ENCODE results near the gene GPRC5A. TPM values are rescaled to one million over a fixed set of nuclear protein-coding genes. Genes with fewer than 3 reads are reported as not detected.
"Not testable (repeated sequence)": the region's sequence is repeated elsewhere in the genome, so short reads cannot be mapped to it uniquely, and the experiment has no call there.

The GPRC5A gene
- total and polyA plus RNA-seq, 3 donors from 2014 or later = 1.9 to 2.8 (median 2.7) TPM

DNA sequence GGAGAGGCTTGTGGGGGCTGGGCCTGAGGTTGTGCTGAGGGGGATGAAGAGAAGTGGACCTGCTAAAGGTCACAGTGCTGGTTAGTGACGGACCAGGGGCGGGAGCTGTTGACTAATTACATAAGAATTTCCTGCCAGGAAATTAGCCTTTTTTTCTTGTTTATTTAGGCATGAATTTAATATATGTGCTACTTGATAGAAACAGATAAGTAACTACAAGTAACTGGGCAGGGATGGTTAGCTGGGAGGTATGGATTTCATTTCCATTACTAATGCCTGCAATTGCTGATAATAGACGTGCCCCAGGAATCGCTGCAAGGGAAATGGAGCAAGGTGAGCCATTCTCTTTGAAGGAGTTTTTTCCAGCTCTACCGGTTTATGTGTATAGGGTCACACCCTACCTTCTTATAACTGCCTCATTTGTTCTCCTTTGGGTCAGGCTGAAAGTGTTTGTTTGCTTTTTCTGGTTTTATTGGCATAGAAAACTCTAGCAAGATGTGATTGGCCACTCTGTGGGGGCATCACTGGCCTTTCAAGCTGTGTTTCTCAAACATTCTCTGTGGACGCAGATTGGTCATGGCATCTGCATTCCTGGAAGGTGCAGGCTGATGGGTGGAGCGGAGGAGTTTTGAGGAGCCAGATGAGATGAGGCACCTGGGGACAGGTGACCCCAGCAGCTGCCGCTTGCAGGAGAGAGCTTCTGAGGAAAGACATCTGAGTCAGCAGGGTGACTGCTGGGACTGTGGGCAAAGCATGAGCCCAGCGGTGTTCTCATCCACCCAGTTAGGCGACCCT, 19.0 kb upstream of the GPRC5A start:
- Histone ChIP-seq H3K4me3 (no peak overlapping the region), H3K9me3 (no peaks in the 10 kb centered on the region), H3K27ac (no peak overlapping the region), H3K36me3 (ENCODE audit: low read depth, missing control alignments) (no peaks in the 10 kb centered on the region), H3K4me1 (no peaks in the 10 kb centered on the region), H3K27me3 (no peaks in the 10 kb centered on the region)
- DNase-seq = no peak
- intact Hi-C loops (cut with DNase I; ENCODE audit: low total_unique reads) = no loop called here
- TF ChIP-seq POLR2A (IDR thresholded peaks at IDR 0.05) = no peak
- TF ChIP-seq, protein P1, sequence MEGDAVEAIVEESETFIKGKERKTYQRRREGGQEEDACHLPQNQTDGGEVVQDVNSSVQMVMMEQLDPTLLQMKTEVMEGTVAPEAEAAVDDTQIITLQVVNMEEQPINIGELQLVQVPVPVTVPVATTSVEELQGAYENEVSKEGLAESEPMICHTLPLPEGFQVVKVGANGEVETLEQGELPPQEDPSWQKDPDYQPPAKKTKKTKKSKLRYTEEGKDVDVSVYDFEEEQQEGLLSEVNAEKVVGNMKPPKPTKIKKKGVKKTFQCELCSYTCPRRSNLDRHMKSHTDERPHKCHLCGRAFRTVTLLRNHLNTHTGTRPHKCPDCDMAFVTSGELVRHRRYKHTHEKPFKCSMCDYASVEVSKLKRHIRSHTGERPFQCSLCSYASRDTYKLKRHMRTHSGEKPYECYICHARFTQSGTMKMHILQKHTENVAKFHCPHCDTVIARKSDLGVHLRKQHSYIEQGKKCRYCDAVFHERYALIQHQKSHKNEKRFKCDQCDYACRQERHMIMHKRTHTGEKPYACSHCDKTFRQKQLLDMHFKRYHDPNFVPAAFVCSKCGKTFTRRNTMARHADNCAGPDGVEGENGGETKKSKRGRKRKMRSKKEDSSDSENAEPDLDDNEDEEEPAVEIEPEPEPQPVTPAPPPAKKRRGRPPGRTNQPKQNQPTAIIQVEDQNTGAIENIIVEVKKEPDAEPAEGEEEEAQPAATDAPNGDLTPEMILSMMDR (IDR thresholded peaks at IDR 0.05) = no peak
- 86 to 89% methylated on average over 10 of the region's 10 CpGs for WGBS, 2 donors

DNA sequence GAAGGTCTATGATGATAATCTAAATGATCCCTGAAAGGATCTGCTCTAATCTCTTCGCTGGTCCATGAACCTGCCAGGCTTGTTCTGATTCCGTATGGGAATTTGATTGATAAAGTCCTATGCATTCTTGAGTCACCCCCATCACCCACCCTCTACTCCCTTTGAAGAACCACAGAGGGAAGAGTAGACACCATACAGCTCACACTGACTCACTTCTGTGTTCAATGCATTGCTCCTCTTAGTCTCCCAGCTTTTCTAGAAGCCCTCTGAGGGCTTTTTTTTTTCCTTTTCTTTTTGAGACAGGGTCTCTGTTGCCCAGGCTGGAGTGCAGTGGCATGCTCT, 18.5 kb upstream of the GPRC5A start:
- no peak overlapping the region for H3K4me3 ChIP-seq
- H3K4me1 ChIP-seq = no peaks in the 10 kb centered on the region
- no peak overlapping the region for H3K27ac ChIP-seq
- intact Hi-C loops (cut with DNase I; ENCODE audit: low total_unique reads) = no loop called here
- no peaks in the 10 kb centered on the region for H3K27me3 ChIP-seq
- 84 to 92% methylated on average over 2 of the region's 2 CpGs for WGBS, 2 donors
- TF ChIP-seq POLR2A (IDR thresholded peaks at IDR 0.05) = no peak
- TF ChIP-seq, protein P1 (IDR thresholded peaks at IDR 0.05) = no peak
- H3K9me3 ChIP-seq = no peaks in the 10 kb centered on the region
- H3K36me3 ChIP-seq (ENCODE audit: low read depth, missing control alignments) = no peaks in the 10 kb centered on the region
- no peak for DNase-seq

DNA sequence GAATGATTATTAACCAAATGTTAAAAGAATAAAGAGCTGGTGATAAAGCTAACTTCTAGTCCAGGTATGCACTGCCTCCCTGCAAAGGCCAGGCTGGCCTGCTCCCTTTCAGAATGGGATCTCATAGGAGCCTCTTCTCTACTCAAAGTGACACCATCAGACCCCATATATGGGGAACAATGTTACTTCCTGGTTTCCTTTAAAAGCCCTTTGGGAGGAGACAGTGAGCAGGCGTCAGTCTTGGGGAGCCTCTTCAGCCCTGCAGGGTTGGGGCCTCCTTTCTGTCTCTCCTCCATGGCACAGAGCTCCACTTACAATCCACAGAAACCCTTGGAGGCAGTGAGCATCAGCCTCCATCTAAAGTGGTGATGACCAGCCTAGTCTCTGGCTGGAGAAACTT, 17.3 kb upstream of the GPRC5A start:
- no peaks in the 10 kb centered on the region for H3K27me3 ChIP-seq
- DNase-seq = no peak
- H3K27ac ChIP-seq = no peak overlapping the region
- intact Hi-C loops (cut with DNase I; ENCODE audit: low total_unique reads) = no loop called here
- TF ChIP-seq, protein P1 (IDR thresholded peaks at IDR 0.05) = no peak
- TF ChIP-seq POLR2A (IDR thresholded peaks at IDR 0.05) = no peak
- no peaks in the 10 kb centered on the region for H3K4me1 ChIP-seq
- H3K36me3 ChIP-seq (ENCODE audit: low read depth, missing control alignments) = no peaks in the 10 kb centered on the region
- H3K9me3 ChIP-seq = no peaks in the 10 kb centered on the region
- WGBS, 2 donors = 57 to 82% methylated on average over 1 of the region's 1 CpG
- no peak overlapping the region for H3K4me3 ChIP-seq

DNA sequence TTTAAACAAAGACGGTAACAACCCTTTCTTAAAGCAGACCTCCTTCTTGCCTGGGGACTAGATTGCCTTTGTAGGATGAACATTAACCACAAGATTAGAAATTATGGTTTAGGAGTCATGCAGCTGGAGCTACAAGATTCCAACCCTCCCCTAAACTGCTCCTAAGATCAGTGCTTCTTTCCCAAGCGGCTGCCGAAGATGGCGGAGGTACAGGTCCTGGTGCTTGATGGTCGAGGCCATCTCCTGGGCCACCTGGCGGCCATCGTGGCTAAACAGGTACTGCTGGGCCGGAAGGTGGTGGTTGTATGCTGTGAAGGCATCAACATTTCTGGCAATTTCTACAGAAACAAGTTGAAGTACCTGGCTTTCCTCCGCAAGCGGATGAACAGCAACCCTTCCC, 16.1 kb upstream of the GPRC5A start:
- WGBS, 2 donors = 90 to 98% methylated on average over 8 to 10 of the region's 10 CpGs
- intact Hi-C loops (cut with DNase I; ENCODE audit: low total_unique reads); H3K4me1 ChIP-seq; DNase-seq; H3K9me3 ChIP-seq; H3K27me3 ChIP-seq; H3K4me3 ChIP-seq; H3K36me3 ChIP-seq (ENCODE audit: low read depth, missing control alignments); H3K27ac ChIP-seq: not testable (repeated sequence)

DNA sequence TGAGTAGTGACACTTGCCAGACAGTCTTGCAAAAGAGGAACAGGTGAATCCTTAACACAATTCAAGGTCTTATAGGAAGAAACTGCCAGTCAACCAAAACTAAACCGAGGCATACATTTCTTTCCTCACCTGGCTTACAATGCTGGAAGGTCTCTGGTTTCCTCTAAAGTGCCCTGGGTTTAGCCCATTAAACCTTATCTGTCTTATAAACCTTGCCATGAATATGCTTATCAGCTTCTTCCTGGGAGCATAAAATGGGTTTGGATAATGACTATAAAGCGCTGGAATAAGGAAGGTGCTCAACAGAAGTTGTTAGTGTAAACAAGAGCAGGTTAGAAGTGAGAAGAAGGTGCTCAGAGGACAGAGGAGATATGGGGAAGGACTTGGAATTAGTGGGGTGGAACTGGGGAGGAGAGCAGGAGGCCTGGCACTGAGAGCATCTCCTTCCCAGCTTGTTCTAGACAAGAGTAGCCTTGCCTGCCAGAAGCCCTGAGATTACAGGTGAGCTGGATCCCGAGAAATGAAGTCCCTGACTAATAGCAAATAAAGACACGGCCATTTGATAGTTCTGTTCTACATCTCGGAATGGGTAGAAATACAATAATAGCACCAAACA, 14.1 kb upstream of the GPRC5A start:
- no peaks in the 10 kb centered on the region for H3K36me3 ChIP-seq (ENCODE audit: low read depth, missing control alignments)
- no peaks in the 10 kb centered on the region for H3K4me1 ChIP-seq
- 76 to 85% methylated on average over 5 of the region's 5 CpGs for WGBS, 2 donors
- no peak for DNase-seq
- TF ChIP-seq, protein P1 (IDR thresholded peaks at IDR 0.05) = no peak
- H3K9me3 ChIP-seq = no peaks in the 10 kb centered on the region
- no peak overlapping the region for H3K4me3 ChIP-seq
- H3K27me3 ChIP-seq = no peaks in the 10 kb centered on the region
- intact Hi-C loops (cut with DNase I; ENCODE audit: low total_unique reads) = no loop called here
- no peak overlapping the region for H3K27ac ChIP-seq
